A549 (cell line): Measurements from ENCODE around the gene MAP3K8. TPM values are rescaled to one million over a fixed set of nuclear protein-coding genes. Genes with fewer than 3 reads are reported as not detected.
A peak's percentile ranks its signal among the peaks of the same experiment; 100 is the strongest.

Experiments used
- ATAC-seq, 2 experiments: fragments of 200-7000 bp in 1 of 2; fragments of >200 bp in 1 of 2; cut with Nextera tagmentation in 1 of 2; cut with Tn5 transposase in 1 of 2; 3 replicates each; pipeline versions ENCODE4 v1.8.0 to v1.9.1; 2018 to 2020; ENCODE audit warnings: mild to moderate bottlenecking in 1 of 2, moderate library complexity in 1 of 2
- CTCF ChIA-PET: fragments of 300-600 bp; sonication (Branson Sonifier 250); formaldehyde crosslinking; extraction: SDS; loops from one replicate; lab custom pipeline; 2021; ENCODE audit warnings: antibody characterized with exemption, inconsistent platforms; lab: Yijun Ruan, JAX
- POLR2A ChIA-PET: fragments of 350-600 bp; formaldehyde crosslinking; extraction: SDS; loops from one replicate; lab custom pipeline; 2021; ENCODE audit warnings: antibody characterized with exemption, inconsistent platforms; lab: Yijun Ruan, JAX
- DNase-seq, 2 experiments: peaks; one replicate each; pipeline versions ENCODE4 v3.0.0 to v3.0.0-alpha.2; 2011 to 2016; ENCODE audit warnings: low read depth in 1 of 2, low spot score in 1 of 2
- FAIRE-seq: peaks from 2 replicates; lab custom pipeline; 2011; peaks lifted over from hg19 to GRCh38; lab: Jason Lieb, UNC
- H3K27ac ChIP-seq, 2 experiments: fragments of >200 bp; sonication (Bioruptor Twin); formaldehyde crosslinking; 3 replicates each; pipeline ENCODE4 v1.5.1; 2016 to 2017
- H3K4me1 ChIP-seq: fragments of >200 bp; sonication (Bioruptor Twin); formaldehyde crosslinking; 3 replicates; pipeline ENCODE4 v1.6.1; 2016
- H3K4me2 ChIP-seq: fragments of >200 bp; sonication (Bioruptor Twin); formaldehyde crosslinking; 3 replicates; pipeline ENCODE4 v1.6.1; 2016
- H3K4me3 ChIP-seq: fragments of >200 bp; sonication (Bioruptor Twin); formaldehyde crosslinking; 3 replicates; pipeline ENCODE4 v1.5.1; 2016
- H3K9me3 ChIP-seq: fragments of >200 bp; sonication (Bioruptor Twin); formaldehyde crosslinking; 3 replicates; pipeline ENCODE4 v1.6.1; 2016
- CEBPB ChIP-seq, 2 experiments: fragments of >200 bp in 1 of 2; sonication (Bioruptor Twin) in 1 of 2; formaldehyde crosslinking in 1 of 2; IDR thresholded peaks; 2 replicates each; pipeline ENCODE4 v1.6.1; 2012 to 2016
- CHD2 ChIP-seq: fragments of 150-350 bp; IDR thresholded peaks from 2 replicates; pipeline ENCODE4 v1.6.1; 2014; ENCODE audit warnings: low read length; ENCODE audit not compliant: partially characterized antibody
- EP300 ChIP-seq, 2 experiments: fragments of >200 bp; sonication (Bioruptor Twin); formaldehyde crosslinking; IDR thresholded peaks; 2 replicates in 1 of 2; 3 replicates in 1 of 2; pipeline ENCODE4 v1.6.1; 2016 to 2017
- FOSL2 ChIP-seq, 2 experiments: fragments of 450-650 bp in 1 of 2; fragments of >200 bp in 1 of 2; sonication (Bioruptor Twin) in 1 of 2; formaldehyde crosslinking; IDR thresholded peaks; 2 replicates each; pipeline versions ENCODE4 v1.5.0 to v1.6.1; 2016 to 2020; ENCODE audit warnings: mild to moderate bottlenecking in 1 of 2, moderate library complexity in 1 of 2
- GATA3 ChIP-seq: IDR thresholded peaks from 2 replicates; pipeline ENCODE4 v1.6.1; 2012; ENCODE audit warnings: borderline replicate concordance
- HOXB13 ChIP-seq: fragments of 250-450 bp; sonication (Bioruptor Pico); IDR thresholded peaks from 2 replicates; pipeline ENCODE4 v1.5.0; 2020; ENCODE audit warnings: low read depth, mild to moderate bottlenecking, moderate library complexity
- JUN ChIP-seq, 2 experiments: fragments of >200 bp; sonication (Bioruptor Twin); formaldehyde crosslinking; IDR thresholded peaks; 2 replicates in 1 of 2; 3 replicates in 1 of 2; pipeline ENCODE4 v1.6.1; 2016 to 2017
- JUNB ChIP-seq: fragments of >200 bp; sonication (Bioruptor Twin); formaldehyde crosslinking; IDR thresholded peaks from 2 replicates; pipeline ENCODE4 v1.6.1; 2016
- MAFK ChIP-seq: fragments of 450-650 bp; IDR thresholded peaks from 2 replicates; pipeline ENCODE4 v1.6.1; 2014; ENCODE audit not compliant: partially characterized antibody
- RAD21 ChIP-seq, 2 experiments: fragments of >200 bp in 1 of 2; sonication (Bioruptor Twin) in 1 of 2; formaldehyde crosslinking in 1 of 2; IDR thresholded peaks in 1 of 2; conservative IDR thresholded peaks in 1 of 2; 2 replicates in 1 of 2; 3 replicates in 1 of 2; pipeline ENCODE4 v1.6.1; 2012 to 2018; ENCODE audit warnings: inconsistent platforms in 1 of 2
- RARB ChIP-seq: fragments of 250-450 bp; sonication (Bioruptor Pico); IDR thresholded peaks from 2 replicates; pipeline ENCODE4 v1.8.0; 2021; ENCODE audit warnings: mild to moderate bottlenecking, moderate library complexity
- ZC3H11A ChIP-seq: fragments of 450-650 bp; IDR thresholded peaks from 2 replicates; pipeline ENCODE4 v1.6.1; 2014; ENCODE audit warnings: antibody characterized with exemption, mild to moderate bottlenecking
- ZNF302 ChIP-seq: fragments of 250-450 bp; sonication (Bioruptor Pico); IDR thresholded peaks from 2 replicates; pipeline ENCODE4 v1.9.0; 2021; ENCODE audit warnings: inconsistent platforms, mild to moderate bottlenecking, moderate library complexity
- WGBS: methylation state at CpG from one replicate; pipeline ENCODE4 v1.1.6; 2017; ENCODE audit errors: missing lambda C conversion rate; 5-methylcytosine and 5-hydroxymethylcytosine counted together
- polyA plus RNA-seq, 4 experiments: library from polyadenylated mRNA; depleted of rRNA in 3 of 4; stranded (reverse); fragments of >200 nt; fragmentation: RNase III in 1 of 4; extraction: RNeasy Plus Mini Kit Qiagen cat#74134 plus additional on column Dnase treatment in 1 of 4; gene quantifications; 2 replicates in 3 of 4; 3 replicates in 1 of 4; pipeline ENCODE4 v1.2.3, GENCODE V29; 2011 to 2017

The MAP3K8 gene
- polyA plus RNA-seq, 2 of the 4 experiments (the other 2 are of a cell fraction), result 26.4 to 50.8 TPM

- DNase-seq (peak; percentile 79 to 84), FAIRE-seq (peak; percentile 77), ATAC-seq (peak; percentile 96 to 99)
- Histone ChIP-seq H3K27ac (peak overlapping the region; percentile 67 to 79), H3K4me3 (no peak overlapping the region), H3K4me1 (peaks cover 47% of the 10 kb centered on the region), H3K9me3 (no peaks in the 10 kb centered on the region), H3K4me2 (peak overlapping the region; percentile 65)
- TF ChIP-seq ZNF302 (no peak), CEBPB (IDR thresholded peaks at IDR 0.05) (peak in 1 of 2 experiments; percentile 58; a peak in 2 of 4 replicates), RAD21 (conservative IDR thresholded peaks at IDR 0.05 in 1 of 2, IDR thresholded peaks at IDR 0.05 in 1 of 2) (peak; percentile 11 to 34; a peak in 2 of 5 replicates), JUN (IDR thresholded peaks at IDR 0.05) (0 out of 5 replicates have a peak, but pooled peaks have one; percentile 16 to 25), ZC3H11A (no peak), FOSL2 (IDR thresholded peaks at IDR 0.05) (peak; percentile 47; the same call in 1 of the 2 replicates), FOSL2 (CRISPR knock-in tag; IDR thresholded peaks at IDR 0.05) (peak; percentile 95), JUNB (peak; percentile 62), GATA3 (peak; percentile 90), EP300 (IDR thresholded peaks at IDR 0.05) (no peak)
- POLR2A ChIA-PET, result interaction anchor here (0.7 to 1.1 kb wide), 3 partner anchors 32 to 77 kb away, joined by 3 to 6 read pairs (median 3); partner anchors contain the start of gene MAP3K8
- 38% methylated on average over 8 of the region's 8 CpGs for WGBS
- CTCF ChIA-PET, result interaction anchor here (0.6 to 1.7 kb wide), 11 partner anchors 12 to 432 kb away, joined by 3 to 7 read pairs (median 3); no protein-coding TSS in a partner anchor
Measured at GRCh38 chr10:30510184-30510931, 76.4 kb downstream of the MAP3K8 start.

GRCh38 chr10:30510932-30511700 is 77.1 kb downstream of the MAP3K8 start:
- TF ChIP-seq MAFK (peak; percentile 84), HOXB13 (CRISPR knock-in tag) (peak; percentile 58; the same call in 1 of the 2 replicates), CHD2 (no peak), RARB (CRISPR knock-in tag) (peak; percentile 50; the same call in 1 of the 2 replicates)
- ChIA-PET CTCF (interaction anchor here (0.6 to 1.7 kb wide), 6 partner anchors 25 to 324 kb away, joined by 3 to 6 read pairs (median 3); no protein-coding TSS in a partner anchor), POLR2A (interaction anchor here (1.1 kb wide), 1 partner anchor 31 kb away, joined by 3 read pairs; no protein-coding TSS in a partner anchor)
- FAIRE-seq, result peak; percentile 46
- Histone ChIP-seq H3K9me3 (no peaks in the 10 kb centered on the region), H3K27ac (peak overlapping the region; percentile 67 to 79), H3K4me1 (peaks cover 46% of the 10 kb centered on the region), H3K4me3 (no peak overlapping the region), H3K4me2 (peak overlapping the region; percentile 65)
- DNase-seq, result no peak
- WGBS, result 8% methylated on average over 4 of the region's 4 CpGs
- ATAC-seq, result peak; percentile 67 to 84; a peak in 5 of 6 replicates

Other genes with a start within 250 kb of the MAP3K8 start
- gene MTPAP, start 84.9 kb upstream of the MAP3K8 start, polyA plus RNA-seq (2011; rRNA removed), result 22.4 and 30.8 TPM in 2 replicates
- 12.7 to 13.5 TPM (median 13.4 TPM) in 3 replicates for gene MTPAP, start 84.9 kb upstream of the MAP3K8 start, polyA plus RNA-seq (2017; fragmentation: RNase III; extraction: RNeasy Plus Mini Kit Qiagen cat#74134 plus additional on column Dnase treatment)
- gene LYZL2, start 195.6 kb downstream of the MAP3K8 start, polyA plus RNA-seq (2011; rRNA removed), result not detected in 2 replicates
- gene LYZL2, start 195.6 kb downstream of the MAP3K8 start, polyA plus RNA-seq (2017; fragmentation: RNase III; extraction: RNeasy Plus Mini Kit Qiagen cat#74134 plus additional on column Dnase treatment), result not detected in 3 replicates